ENCODE data around the gene HSD17B13.

GRCh38 chr4:87274803-87275202 is 47.9 kb downstream of the HSD17B13 start:
- TF ChIP-seq, protein P1, sequence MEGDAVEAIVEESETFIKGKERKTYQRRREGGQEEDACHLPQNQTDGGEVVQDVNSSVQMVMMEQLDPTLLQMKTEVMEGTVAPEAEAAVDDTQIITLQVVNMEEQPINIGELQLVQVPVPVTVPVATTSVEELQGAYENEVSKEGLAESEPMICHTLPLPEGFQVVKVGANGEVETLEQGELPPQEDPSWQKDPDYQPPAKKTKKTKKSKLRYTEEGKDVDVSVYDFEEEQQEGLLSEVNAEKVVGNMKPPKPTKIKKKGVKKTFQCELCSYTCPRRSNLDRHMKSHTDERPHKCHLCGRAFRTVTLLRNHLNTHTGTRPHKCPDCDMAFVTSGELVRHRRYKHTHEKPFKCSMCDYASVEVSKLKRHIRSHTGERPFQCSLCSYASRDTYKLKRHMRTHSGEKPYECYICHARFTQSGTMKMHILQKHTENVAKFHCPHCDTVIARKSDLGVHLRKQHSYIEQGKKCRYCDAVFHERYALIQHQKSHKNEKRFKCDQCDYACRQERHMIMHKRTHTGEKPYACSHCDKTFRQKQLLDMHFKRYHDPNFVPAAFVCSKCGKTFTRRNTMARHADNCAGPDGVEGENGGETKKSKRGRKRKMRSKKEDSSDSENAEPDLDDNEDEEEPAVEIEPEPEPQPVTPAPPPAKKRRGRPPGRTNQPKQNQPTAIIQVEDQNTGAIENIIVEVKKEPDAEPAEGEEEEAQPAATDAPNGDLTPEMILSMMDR (IDR thresholded peaks at IDR 0.05) = no peak
- no peak for TF ChIP-seq POLR2A (IDR thresholded peaks at IDR 0.05)

Measured in thyroid gland (tissue), 4 donors.